GM18909 (cell line): ENCODE data around the gene CDH1.

Source experiments
- ATAC-seq: cut with Tn5 transposase; IDR thresholded peaks from one replicate; pipeline ENCODE4 v1.9.1; 2021; ENCODE audit warnings: mild to moderate bottlenecking; ENCODE audit not compliant: unreplicated experiment, poor library complexity

Gene CDH1

DNA sequence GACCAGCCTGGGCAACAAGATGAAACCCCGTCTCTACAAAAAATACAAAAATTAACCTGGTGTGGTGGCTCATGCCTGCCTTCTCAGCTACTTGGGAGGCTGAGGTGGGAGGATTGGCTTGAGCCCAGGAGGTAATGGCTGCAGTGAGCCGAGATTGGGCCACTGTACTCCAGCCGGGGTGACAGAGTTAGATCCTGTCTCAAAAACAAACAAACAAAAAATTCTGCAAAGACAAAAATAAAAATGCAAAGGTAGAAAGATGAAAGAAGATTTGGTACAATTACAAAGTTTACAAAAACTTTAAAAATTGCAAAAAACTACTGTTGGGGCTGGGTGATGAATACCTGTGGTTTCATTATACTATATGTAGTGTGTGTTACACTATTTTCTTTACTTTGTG is 5.5 kb upstream of the CDH1 start:
- no peak for ATAC-seq

- ATAC-seq, result no peak
Measured at GRCh38 chr16:68732042-68732680, 4.9 kb upstream of the CDH1 start.

DNA sequence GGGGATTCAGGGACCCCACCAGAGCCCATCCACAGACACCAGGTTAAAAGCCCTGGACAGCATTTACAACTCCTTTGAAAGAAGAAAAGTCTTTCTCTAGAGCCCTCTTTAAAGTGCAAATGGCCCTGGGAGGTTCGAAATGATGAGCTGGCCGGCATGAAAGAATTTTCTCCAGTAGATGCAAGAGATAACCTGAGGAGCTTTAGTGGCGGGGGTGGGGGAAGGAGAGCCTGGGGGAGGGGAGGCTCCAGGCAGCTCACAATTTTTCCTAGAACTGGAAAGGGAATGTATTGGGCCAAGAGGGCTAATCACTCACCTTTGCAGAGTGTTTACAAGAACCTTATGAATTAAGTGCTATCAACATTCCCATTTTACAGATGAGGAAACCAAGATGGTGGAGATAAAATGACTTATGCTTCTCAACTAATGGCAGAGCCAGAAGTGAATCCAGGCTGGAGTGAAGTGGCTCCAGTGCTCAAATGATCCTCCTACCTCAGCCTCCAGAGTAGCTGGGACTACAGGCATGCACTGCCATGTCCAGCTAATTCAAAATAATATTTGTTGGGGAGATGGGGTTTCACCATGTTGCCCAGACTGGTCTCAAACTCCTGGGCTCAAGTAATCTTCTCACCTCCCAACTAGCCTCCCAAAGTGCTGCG is 4.2 kb upstream of the CDH1 start:
- no peak for ATAC-seq

DNA sequence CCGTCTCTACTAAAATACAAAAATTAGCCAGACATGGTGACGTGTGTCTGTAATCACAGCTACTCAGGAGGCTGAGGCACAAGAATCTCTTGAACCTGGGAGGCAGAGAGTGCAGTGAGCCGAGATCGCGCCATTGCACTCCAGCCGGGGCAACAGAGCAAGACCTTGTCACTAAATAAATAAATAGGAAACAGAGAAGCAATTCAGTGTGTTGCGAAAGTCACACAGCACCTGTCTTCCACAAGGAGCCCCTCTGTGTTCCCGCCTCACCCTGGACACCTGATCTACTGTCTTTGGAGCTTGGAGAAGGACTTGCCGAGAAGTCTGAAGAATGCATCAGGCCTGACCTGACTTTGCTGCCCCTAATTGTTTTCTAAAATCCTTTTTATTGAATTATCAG is 3.5 kb upstream of the CDH1 start:
- no peak for ATAC-seq

- no peak for ATAC-seq
Measured at GRCh38 chr16:68734782-68735181, 2.3 kb upstream of the CDH1 start.

DNA sequence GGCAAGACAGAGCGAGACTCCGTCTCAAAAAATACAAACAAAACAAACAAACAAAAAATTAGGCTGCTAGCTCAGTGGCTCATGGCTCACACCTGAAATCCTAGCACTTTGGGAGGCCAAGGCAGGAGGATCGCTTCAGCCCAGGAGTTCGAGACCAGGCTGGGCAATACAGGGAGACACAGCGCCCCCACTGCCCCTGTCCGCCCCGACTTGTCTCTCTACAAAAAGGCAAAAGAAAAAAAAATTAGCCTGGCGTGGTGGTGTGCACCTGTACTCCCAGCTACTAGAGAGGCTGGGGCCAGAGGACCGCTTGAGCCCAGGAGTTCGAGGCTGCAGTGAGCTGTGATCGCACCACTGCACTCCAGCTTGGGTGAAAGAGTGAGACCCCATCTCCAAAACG is 531 bp upstream of the CDH1 start:
- no peak for ATAC-seq

DNA sequence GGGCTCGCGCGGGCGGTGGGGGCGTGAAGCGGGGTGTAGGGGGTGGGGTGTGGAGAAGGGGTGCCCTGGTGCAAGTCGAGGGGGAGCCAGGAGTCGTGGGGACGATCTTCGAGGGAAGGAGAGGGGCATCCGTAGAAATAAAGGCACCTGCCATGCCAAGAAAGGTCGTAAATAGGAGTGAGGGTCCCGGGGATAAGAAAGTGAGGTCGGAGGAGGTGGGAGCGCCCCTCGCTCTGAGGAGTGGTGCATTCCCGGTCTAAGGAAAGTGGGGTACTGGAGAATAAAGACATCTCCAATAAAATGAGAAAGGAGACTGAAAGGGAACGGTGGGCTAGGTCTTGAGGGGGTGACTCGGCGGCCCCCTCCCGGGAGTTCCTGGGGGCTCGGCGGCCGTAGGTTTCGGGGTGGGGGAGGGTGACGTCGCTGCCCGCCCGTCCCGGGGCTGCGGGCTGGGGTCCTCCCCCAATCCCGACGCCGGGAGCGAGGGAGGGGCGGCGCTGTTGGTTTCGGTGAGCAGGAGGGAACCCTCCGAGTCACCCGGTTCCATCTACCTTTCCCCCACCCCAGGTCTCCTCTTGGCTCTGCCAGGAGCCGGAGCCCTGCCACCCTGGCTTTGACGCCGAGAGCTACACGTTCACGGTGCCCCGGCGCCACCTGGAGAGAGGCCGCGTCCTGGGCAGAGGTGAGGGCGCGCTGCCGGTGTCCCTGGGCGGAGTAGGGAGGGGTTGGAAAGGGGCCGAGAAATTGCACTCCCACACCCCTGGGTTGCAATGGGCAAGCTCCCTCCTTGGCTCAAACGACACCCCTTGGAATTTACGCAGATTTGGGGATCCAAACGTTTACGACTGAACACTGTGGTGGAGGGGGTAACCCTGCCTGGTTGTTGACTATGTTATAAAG is 888 bp downstream of the CDH1 start:
- ATAC-seq, result no peak

DNA sequence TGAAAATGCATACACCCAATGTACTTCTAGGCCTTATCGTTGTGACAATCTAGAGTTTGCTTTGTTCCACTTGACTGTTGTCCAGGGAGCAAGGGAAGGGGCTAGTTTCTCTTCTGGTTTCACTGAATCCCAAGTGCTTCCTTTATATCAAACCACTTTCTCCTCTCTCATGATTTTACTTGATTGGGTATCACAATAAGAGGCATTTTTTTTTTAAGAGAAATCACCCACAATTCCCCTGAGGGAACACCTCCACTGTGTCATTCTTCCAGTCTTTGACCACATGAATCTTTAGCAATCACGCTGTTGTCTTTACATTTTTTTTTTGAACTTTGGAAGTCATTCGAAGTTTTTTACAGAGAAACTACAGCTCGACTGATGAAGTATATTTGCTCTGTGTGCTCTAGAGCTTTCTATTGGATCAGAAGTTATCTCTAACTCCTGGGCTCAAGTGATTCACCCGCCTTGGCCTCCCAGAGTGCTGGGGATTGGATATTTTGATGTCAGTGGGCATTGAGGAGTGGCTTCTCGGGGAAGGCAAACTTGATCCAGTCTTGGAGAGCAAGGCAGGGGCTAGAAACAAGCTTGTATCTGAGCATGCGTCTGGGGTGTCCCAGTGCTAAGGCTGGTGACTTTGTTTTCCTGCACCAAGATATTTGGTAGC is 3.0 kb downstream of the CDH1 start:
- no peak for ATAC-seq

DNA sequence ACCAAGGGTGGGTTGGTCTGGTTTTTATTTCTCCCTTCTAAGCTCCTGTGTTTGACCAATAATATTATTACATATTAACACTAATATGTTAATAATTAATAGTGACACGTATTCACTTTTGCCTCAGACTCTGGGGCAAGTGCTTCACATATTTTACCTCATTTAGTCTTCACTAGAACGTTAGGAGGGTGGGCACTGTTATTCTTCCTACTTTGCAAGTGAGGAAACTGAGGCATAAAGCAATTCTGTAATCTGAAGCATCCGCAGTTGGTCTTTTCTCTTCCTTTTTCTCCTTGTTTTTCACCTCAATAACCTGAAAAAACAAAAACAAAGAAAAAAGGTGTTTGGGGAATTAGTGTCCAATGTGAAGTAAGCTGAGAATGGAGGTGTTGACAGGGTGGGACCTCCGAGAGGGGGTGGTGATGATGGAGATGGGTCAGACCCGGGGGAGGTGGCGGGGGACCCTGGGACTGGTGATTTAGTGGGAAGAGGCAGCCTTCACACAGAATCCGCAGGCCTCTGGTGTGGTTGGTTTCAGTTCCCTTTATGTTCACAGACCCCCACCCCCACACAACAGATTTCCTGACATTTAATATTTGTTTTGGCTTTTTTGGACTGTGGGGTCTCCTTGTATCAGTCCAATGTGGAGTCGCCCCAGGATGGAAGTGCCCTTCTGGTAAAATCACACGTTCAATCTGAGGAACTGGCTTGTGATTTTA is 3.7 kb downstream of the CDH1 start:
- ATAC-seq, result no peak

DNA sequence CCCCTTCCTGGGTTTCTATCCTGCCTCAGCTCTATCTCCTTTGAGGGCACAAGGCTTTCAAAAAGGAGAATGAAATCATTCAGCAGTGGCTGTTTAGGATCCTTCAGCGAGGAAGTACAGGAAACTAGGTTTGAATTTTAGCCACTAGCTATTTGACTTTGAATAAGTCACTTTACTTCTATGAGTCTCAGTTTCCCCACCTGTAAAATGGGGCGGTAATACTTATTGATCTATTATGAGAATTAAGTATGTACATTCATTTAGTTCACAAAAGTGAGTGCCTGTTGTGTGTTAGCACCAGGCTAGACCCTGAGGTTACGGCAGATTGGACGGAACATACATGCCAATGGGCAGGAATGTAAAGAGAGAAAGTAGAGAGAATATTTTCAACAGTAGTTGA is 6.6 kb downstream of the CDH1 start:
- no peak for ATAC-seq

GRCh38 chr16:68744744-68745280 is 7.7 kb downstream of the CDH1 start:
- no peak for ATAC-seq

DNA sequence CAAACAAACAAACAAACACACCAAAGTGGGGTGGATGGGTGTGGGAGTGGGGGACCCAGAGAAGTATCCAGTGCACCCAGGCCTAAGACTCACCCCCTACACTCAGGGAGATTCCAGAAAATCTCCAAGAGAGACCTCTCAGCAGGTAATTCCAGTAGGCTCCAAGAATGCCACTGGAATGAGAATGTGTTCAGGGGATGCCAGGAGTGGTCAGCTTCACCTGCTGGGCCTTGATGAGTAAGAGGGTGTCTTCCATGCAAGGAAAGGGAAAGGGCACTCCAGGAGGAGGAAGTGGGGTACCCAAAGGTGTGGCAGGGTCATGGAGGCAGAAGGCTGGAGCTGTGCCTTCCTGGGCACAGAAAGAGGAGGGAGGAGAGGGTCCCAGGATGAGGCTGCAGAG is 9.9 kb downstream of the CDH1 start:
- ATAC-seq, result no peak

DNA sequence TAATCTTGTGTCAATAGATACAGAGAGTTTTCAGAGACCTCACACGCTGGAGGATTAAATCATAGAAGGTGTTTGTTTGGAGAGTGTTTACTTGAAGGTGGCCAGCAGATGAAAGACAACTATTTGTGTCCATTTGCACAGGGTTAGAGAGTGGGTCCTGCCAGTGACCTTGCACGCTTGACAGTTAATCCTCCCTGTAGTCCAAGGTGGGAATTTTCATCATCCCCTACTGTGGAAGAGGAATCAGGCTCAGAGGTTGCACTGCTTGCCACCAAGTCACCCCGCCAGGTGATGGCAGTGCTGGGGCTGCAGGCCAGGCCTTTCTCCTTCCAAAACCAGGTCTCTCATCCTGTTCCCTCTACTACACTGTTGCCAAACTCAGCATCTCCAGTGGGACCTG is 12.3 kb downstream of the CDH1 start:
- ATAC-seq, result no peak

GRCh38 chr16:68750193-68750695 is 13.2 kb downstream of the CDH1 start:
- no peak for ATAC-seq

- no peak for ATAC-seq
Measured at GRCh38 chr16:68751160-68751559, 14.1 kb downstream of the CDH1 start.

DNA sequence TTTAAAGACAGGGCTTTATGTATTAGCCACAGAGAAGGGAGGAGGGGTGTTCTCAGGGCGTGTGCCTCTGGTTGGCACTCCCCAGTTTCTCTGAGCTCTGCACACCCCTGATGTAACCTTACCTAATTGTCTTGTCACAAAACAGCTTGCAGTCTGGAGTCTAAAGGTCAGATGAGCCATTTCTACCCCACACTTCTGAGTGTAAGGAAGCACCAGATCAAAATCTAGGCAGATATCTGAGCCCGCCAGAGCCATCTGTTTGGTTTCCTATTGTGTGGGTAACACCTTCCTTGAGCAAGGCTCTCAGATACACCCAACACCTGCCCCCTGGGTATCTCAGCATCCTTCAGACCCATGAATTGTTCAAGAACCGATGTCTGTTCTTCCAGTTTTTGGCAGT is 15.5 kb downstream of the CDH1 start:
- ATAC-seq, result no peak

DNA sequence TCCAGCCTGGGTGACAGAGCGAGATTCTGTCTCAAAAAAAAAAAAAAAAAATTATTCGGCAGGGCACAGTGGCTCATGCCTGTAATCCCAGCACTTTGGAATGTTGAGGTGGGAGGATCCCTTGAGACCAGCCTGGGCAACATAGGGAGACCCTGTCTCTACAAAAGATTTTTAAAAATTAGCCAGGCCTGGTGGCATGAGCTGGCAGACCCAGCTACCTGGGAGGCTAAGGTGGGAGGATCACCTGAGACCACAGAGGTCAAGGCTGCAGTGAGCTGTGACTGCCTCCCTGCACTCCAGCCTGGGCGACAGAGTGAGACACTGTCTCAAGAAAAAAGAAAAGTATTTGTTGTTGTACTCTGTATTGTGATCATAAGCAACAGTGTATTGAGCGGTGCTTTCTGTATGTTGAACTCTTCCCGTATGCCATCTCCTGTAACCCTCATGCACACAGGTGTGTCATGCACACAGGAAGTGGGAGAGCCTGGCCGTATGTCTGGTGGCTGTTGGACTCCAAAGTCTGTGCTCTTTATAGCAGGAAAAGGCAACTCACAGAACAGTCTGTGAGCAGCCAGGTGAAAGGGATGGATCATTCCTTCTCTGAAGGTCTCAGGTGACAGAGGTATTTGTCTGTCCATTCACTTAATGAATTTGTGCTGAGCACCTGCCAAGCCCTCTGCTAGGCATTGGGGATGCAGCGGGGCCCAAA is 17.1 kb downstream of the CDH1 start:
- no peak for ATAC-seq

DNA sequence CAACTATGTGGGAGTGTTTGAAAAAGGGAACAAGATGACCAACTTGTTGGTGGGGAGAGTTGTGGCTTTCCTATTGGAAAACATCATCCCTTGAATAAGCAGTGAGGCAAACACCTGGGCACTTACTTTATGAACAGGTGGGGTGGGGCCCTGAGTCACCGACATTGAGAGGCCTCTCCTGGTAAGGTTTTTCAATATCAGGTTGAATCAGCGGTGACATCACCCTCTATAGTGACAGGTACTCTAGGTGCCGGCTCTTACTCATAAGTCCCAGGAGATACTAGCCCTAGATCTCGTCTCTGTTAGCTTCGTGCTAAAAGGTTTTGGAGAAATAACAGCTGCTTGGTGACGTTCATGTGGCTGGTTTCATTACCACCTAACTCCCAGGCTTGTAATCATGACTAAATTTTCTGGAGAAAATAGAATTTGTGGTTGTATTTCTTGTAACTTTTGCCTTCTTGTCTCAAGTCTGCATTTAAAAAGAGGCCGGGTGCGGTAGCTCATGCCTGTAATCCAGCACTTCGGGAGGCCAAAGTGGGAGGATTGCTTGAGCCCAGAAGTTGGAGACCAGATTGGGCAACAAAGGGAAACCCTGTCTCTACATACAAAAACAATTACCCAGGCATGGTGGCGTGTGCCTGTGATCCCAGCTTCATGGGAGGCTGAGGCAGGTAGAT is 19.3 kb downstream of the CDH1 start:
- ATAC-seq, result peak; percentile 67

DNA sequence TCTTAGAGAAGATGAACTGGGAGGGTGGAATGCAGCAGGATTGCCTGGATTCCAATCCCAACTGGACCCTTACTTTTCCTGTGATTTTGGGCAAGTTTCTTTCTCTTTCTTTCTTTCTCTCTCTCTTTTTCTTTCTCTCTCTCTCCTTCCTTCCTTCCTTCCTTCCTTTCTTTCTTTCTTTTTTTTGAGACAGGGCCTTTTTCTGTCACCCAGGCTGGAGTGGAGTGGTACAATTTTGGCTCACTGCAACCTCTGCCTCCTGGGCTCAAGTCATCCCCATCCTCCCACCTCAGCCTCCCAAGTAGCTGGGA is 20.5 kb downstream of the CDH1 start:
- no peak for ATAC-seq
